Breast epithelium (tissue), 3 donors: ENCODE measurements around the gene CHMP1A.

Experiments
- CTCF ChIP-seq, 3 donors: fragments of 450-650 bp; IDR thresholded peaks; one replicate each; pipeline ENCODE4 v1.5.1; 2016 to 2017; ENCODE audit warnings: antibody characterized with exemption in 3 of 3, mild to moderate bottlenecking in 3 of 3, moderate library complexity in 3 of 3
- POLR2A ChIP-seq: fragments of 450-650 bp; IDR thresholded peaks from one replicate; pipeline ENCODE4 v1.6.1; 2016; ENCODE audit warnings: antibody characterized with exemption, mild to moderate bottlenecking, moderate library complexity
- POLR2AphosphoS5 ChIP-seq, 3 donors: sonication (generic); formaldehyde crosslinking; IDR thresholded peaks; one replicate each; pipeline ENCODE4 v1.6.1; 2017; ENCODE audit warnings: antibody characterized with exemption in 3 of 3

- TF ChIP-seq CTCF (IDR thresholded peaks at IDR 0.05) (no peak), POLR2A (no peak), POLR2AphosphoS5 (IDR thresholded peaks at IDR 0.05) (no peak)
Observed at GRCh38 chr16:89636663-89637062, 20.8 kb downstream of the CHMP1A start.
